Ramos (cell line): ENCODE data around the gene C18orf32.
"Not testable (repeated sequence)": the region's sequence is repeated elsewhere in the genome, so short reads cannot be mapped to it uniquely, and the experiment has no call there.

Source experiments
- in situ Hi-C: fragments of 300-500 bp; cut with MboI; formaldehyde crosslinking; loops from one replicate; pipeline ENCODE4 v1.14.3; 2022; ENCODE audit warnings: low sequenced_read_pairs; ENCODE audit not compliant: unreplicated experiment

Gene C18orf32

GRCh38 chr18:49486953-49487710 lies at the start of gene C18orf32:
C18orf32 (minus strand) TSS chr18:49487234; CDS start chr18:49483748, 3,486 bp downstream.
- in situ Hi-C loops = loop anchor here (25.0 kb wide), 1 partner anchor 775 kb away; the partner anchor contains the start of gene CFAP53

GRCh38 chr18:49534846-49535601 lies 48.0 kb upstream of the C18orf32 start:
- in situ Hi-C loops = no loop called here

- in situ Hi-C loops = no loop called here
Observed at GRCh38 chr18:49531678-49532153, 44.7 kb upstream of the C18orf32 start.

- in situ Hi-C loops = no loop called here
Observed at GRCh38 chr18:49529596-49529995, 42.6 kb upstream of the C18orf32 start.

GRCh38 chr18:49527631-49528327 lies 40.7 kb upstream of the C18orf32 start:
- in situ Hi-C loops = no loop called here

- in situ Hi-C loops = no loop called here
Observed at GRCh38 chr18:49525981-49526380, 38.9 kb upstream of the C18orf32 start.

- in situ Hi-C loops = no loop called here
Observed at GRCh38 chr18:49524951-49525350, 37.9 kb upstream of the C18orf32 start.

GRCh38 chr18:49524349-49524748 lies 37.3 kb upstream of the C18orf32 start:
- in situ Hi-C loops = no loop called here

- in situ Hi-C loops = not testable (repeated sequence)
Observed at GRCh38 chr18:49523580-49524093, 36.6 kb upstream of the C18orf32 start.

GRCh38 chr18:49521216-49521835 lies 34.3 kb upstream of the C18orf32 start:
- in situ Hi-C loops = no loop called here

- in situ Hi-C loops = no loop called here
Observed at GRCh38 chr18:49520661-49521145, 33.7 kb upstream of the C18orf32 start.

- in situ Hi-C loops = no loop called here
Observed at GRCh38 chr18:49519101-49519971, 32.3 kb upstream of the C18orf32 start.

- in situ Hi-C loops = no loop called here
Observed at GRCh38 chr18:49517483-49517882, 30.4 kb upstream of the C18orf32 start.

- in situ Hi-C loops = no loop called here
Observed at GRCh38 chr18:49515516-49515915, 28.5 kb upstream of the C18orf32 start.

- in situ Hi-C loops = not testable (repeated sequence)
Observed at GRCh38 chr18:49515003-49515402, 28.0 kb upstream of the C18orf32 start.

- in situ Hi-C loops = loop anchor here (5.0 kb wide), 1 partner anchor 343 kb away; no protein-coding TSS in a partner anchor
Observed at GRCh38 chr18:49514577-49514976, 27.5 kb upstream of the C18orf32 start.

- in situ Hi-C loops = loop anchor here (5.0 kb wide), 1 partner anchor 344 kb away; no protein-coding TSS in a partner anchor
Observed at GRCh38 chr18:49512876-49513275, 25.8 kb upstream of the C18orf32 start.

GRCh38 chr18:49510393-49511115 lies 23.5 kb upstream of the C18orf32 start:
- in situ Hi-C loops = loop anchor here (5.0 kb wide), 1 partner anchor 347 kb away; no protein-coding TSS in a partner anchor
